SK-N-SH (cell line): ENCODE data around the gene JAM2. TPM values are rescaled to one million over a fixed set of nuclear protein-coding genes. Genes with fewer than 3 reads are reported as not detected.

ENCODE experiments used
- CTCF ChIA-PET: fragments of 300-600, 350-600 bp; formaldehyde crosslinking; extraction: SDS; loops from one replicate; lab custom pipeline; 2021; lab: Yijun Ruan, JAX
- POLR2A ChIA-PET: fragments of 350-600 bp; sonication (Branson Sonifier 250); formaldehyde crosslinking; extraction: SDS; loops from one replicate; lab custom pipeline; 2020; ENCODE audit warnings: antibody characterized with exemption, inconsistent platforms; lab: Yijun Ruan, JAX
- DNase-seq: peaks from one replicate; pipeline ENCODE4 v3.0.0; 2012
- H2AFZ ChIP-seq: fragments of 200-600 bp; sonication (generic); 2 replicates; pipeline ENCODE4 v1.8.1; 2016; ENCODE audit warnings: antibody characterized with exemption, mild to moderate bottlenecking, low read depth
- H3F3A ChIP-seq: fragments of 200-600 bp; sonication (generic); replicated peaks from 2 replicates; pipeline ENCODE3; 2016; ENCODE audit warnings: antibody characterized with exemption, mild to moderate bottlenecking; ENCODE audit not compliant: insufficient read depth
- H3K27ac ChIP-seq, 2 experiments: fragments of 200-500 bp in 1 of 2; fragments of 200-600 bp in 1 of 2; sonication (Bioruptor generic) in 1 of 2; sonication (generic), shearing (Covaris generic) in 1 of 2; 2 replicates each; pipeline versions ENCODE4 v1.5.1 to v1.6.1; 2014 to 2016; ENCODE audit warnings: low read depth in 2 of 2, inconsistent platforms in 1 of 2, low read length in 1 of 2, mild to moderate bottlenecking in 1 of 2, mixed read lengths in 1 of 2
- H3K27me3 ChIP-seq: fragments of 200-600 bp; sonication (generic), shearing (Covaris generic); 2 replicates; pipeline ENCODE4 v1.6.1; 2016; ENCODE audit warnings: mixed run types; ENCODE audit not compliant: insufficient read depth
- H3K36me3 ChIP-seq, 2 experiments: fragments of 200-500 bp in 1 of 2; fragments of 200-600 bp in 1 of 2; sonication (Bioruptor generic) in 1 of 2; sonication (generic) in 1 of 2; replicated peaks in 1 of 2; 2 replicates each; pipeline versions ENCODE3 to v1.5.1; 2014 to 2016; ENCODE audit warnings: low read length in 1 of 2, mild to moderate bottlenecking in 1 of 2; ENCODE audit not compliant: insufficient read depth in 2 of 2, control insufficient read depth in 1 of 2
- H3K4me1 ChIP-seq, 2 experiments: fragments of 200-500 bp in 1 of 2; fragments of 200-600 bp in 1 of 2; sonication (Bioruptor generic) in 1 of 2; sonication (generic), shearing (Covaris generic) in 1 of 2; 2 replicates each; pipeline versions ENCODE4 v1.5.1 to v1.6.1; 2014 to 2016; ENCODE audit warnings: low read depth in 1 of 2, low read length in 1 of 2, mixed run types in 1 of 2; ENCODE audit not compliant: insufficient read depth in 2 of 2, control insufficient read depth in 1 of 2
- H3K4me2 ChIP-seq: fragments of 200-600 bp; sonication (generic), shearing (Covaris generic); 2 replicates; pipeline ENCODE4 v1.6.1; 2017; ENCODE audit warnings: mixed run types
- H3K4me3 ChIP-seq, 2 experiments: fragments of 200-500 bp in 1 of 2; fragments of 200-600 bp in 1 of 2; sonication (Bioruptor generic) in 1 of 2; sonication (generic), shearing (Covaris generic) in 1 of 2; 2 replicates each; pipeline versions ENCODE4 v1.5.1 to v1.8.1; 2014 to 2016; ENCODE audit warnings: low read depth in 2 of 2, inconsistent platforms in 1 of 2, low read length in 1 of 2, mild to moderate bottlenecking in 1 of 2, mixed read lengths in 1 of 2, moderate library complexity in 1 of 2
- H3K79me2 ChIP-seq: fragments of 200-600 bp; sonication (generic); 2 replicates; pipeline ENCODE4 v1.8.1; 2017; ENCODE audit warnings: mild to moderate bottlenecking; ENCODE audit not compliant: insufficient read depth
- H3K9ac ChIP-seq: fragments of 200-600 bp; sonication (generic); 2 replicates; pipeline ENCODE4 v1.6.1; 2017; ENCODE audit warnings: mixed run types
- H3K9me2 ChIP-seq: fragments of 200-600 bp; sonication (generic); 2 replicates; pipeline ENCODE4 v1.6.1; 2017; ENCODE audit warnings: mixed run types
- H3K9me3 ChIP-seq: fragments of 200-600 bp; sonication (generic); 2 replicates; pipeline ENCODE4 v1.6.1; 2017; ENCODE audit warnings: mixed run types, mild to moderate bottlenecking, moderate library complexity
- H4K20me1 ChIP-seq: fragments of 200-600 bp; sonication (generic); 2 replicates; pipeline ENCODE4 v1.6.1; 2017; ENCODE audit warnings: mild to moderate bottlenecking, mixed run types; ENCODE audit not compliant: insufficient read depth
- EZH2phosphoT487 ChIP-seq: fragments of 200-600 bp; sonication (generic); IDR thresholded peaks from 2 replicates; pipeline ENCODE4 v1.6.1; 2017; ENCODE audit warnings: low read depth, mixed run types, mild to moderate bottlenecking, antibody characterized with exemption, moderate library complexity, borderline replicate concordance
- FOSL2 ChIP-seq: IDR thresholded peaks from 2 replicates; pipeline ENCODE4 v1.4.0; 2012; ENCODE audit warnings: low read depth, mild to moderate bottlenecking, moderate library complexity, borderline replicate concordance
- FOXM1 ChIP-seq: IDR thresholded peaks from 2 replicates; pipeline ENCODE4 v1.4.0; 2012; ENCODE audit warnings: low read depth, mild to moderate bottlenecking
- GABPA ChIP-seq: IDR thresholded peaks from 2 replicates; pipeline ENCODE4 v1.4.0; 2012; ENCODE audit warnings: low read depth, mild to moderate bottlenecking
- GATA2 ChIP-seq: sonication (generic); formaldehyde crosslinking; IDR thresholded peaks from 2 replicates; pipeline ENCODE4 v1.5.0; 2020; ENCODE audit warnings: mild to moderate bottlenecking, missing genetic modification reagents
- MEF2A ChIP-seq: IDR thresholded peaks from 2 replicates; pipeline ENCODE4 v1.4.0; 2012; ENCODE audit warnings: low read depth, borderline replicate concordance
- MXI1 ChIP-seq: IDR thresholded peaks from 2 replicates; pipeline ENCODE4 v1.6.1; 2012; ENCODE audit warnings: mild to moderate bottlenecking, low read depth, low read length, improper control_type of control experiment
- NFIC ChIP-seq: IDR thresholded peaks from 2 replicates; pipeline ENCODE4 v1.4.0; 2012; ENCODE audit warnings: borderline replicate concordance
- NRF1 ChIP-seq: IDR thresholded peaks from 2 replicates; pipeline ENCODE4 v1.6.1; 2012; ENCODE audit warnings: low read depth, mild to moderate bottlenecking, low read length
- POLR2AphosphoS5 ChIP-seq: IDR thresholded peaks from 2 replicates; pipeline ENCODE4 v1.6.1; 2012; ENCODE audit warnings: low read depth, low read length
- RFX5 ChIP-seq: IDR thresholded peaks from 2 replicates; pipeline ENCODE4 v1.6.1; 2012; ENCODE audit warnings: mild to moderate bottlenecking, improper control_type of control experiment, low read length
- SMC3 ChIP-seq: IDR thresholded peaks from 2 replicates; pipeline ENCODE4 v1.6.1; 2012; ENCODE audit warnings: low read depth, low read length, improper control_type of control experiment
- TEAD4 ChIP-seq: IDR thresholded peaks from 2 replicates; pipeline ENCODE4 v1.4.0; 2012; ENCODE audit warnings: mild to moderate bottlenecking, borderline replicate concordance; ENCODE audit not compliant: insufficient read depth
- YY1 ChIP-seq: IDR thresholded peaks from 2 replicates; pipeline ENCODE4 v1.4.0; 2012; ENCODE audit warnings: low read depth, mild to moderate bottlenecking
- ZBTB33 ChIP-seq: IDR thresholded peaks from 2 replicates; pipeline ENCODE4 v1.4.0; 2012; ENCODE audit warnings: low read depth, borderline replicate concordance
- WGBS: methylation state at CpG from one replicate; pipeline ENCODE4 v1.1.6; 2017; ENCODE audit warnings: low lambda C conversion rate; 5-methylcytosine and 5-hydroxymethylcytosine counted together
- polyA plus RNA-seq, 3 experiments: library from polyadenylated mRNA; depleted of rRNA; stranded (reverse); fragments of >200 nt; gene quantifications; 2 replicates each; pipeline ENCODE4 v1.2.3, GENCODE V29; 2012
- TF ChIP-seq, protein P1 (sequence below): fragments of 150-350 bp; IDR thresholded peaks from 2 replicates; pipeline ENCODE4 v1.6.1; 2016; ENCODE audit warnings: mild to moderate bottlenecking, low read depth, low read length
- TF ChIP-seq, protein P2 (sequence below): IDR thresholded peaks from 2 replicates; pipeline ENCODE4 v1.6.1; 2012; ENCODE audit warnings: mild to moderate bottlenecking, low read depth, low read length, moderate library complexity

Gene JAM2
- polyA plus RNA-seq, 1 of the 3 experiments (the other 2 are of a cell fraction), result 8.3 TPM

GRCh38 chr21:25658427-25659035 lies 19.5 kb downstream of the JAM2 start (continued):
- TF ChIP-seq ZBTB33 (no peak), POLR2AphosphoS5 (no peak), TEAD4 (no peak), SMC3 (no peak), NFIC (no peak)
- TF ChIP-seq, protein P1, sequence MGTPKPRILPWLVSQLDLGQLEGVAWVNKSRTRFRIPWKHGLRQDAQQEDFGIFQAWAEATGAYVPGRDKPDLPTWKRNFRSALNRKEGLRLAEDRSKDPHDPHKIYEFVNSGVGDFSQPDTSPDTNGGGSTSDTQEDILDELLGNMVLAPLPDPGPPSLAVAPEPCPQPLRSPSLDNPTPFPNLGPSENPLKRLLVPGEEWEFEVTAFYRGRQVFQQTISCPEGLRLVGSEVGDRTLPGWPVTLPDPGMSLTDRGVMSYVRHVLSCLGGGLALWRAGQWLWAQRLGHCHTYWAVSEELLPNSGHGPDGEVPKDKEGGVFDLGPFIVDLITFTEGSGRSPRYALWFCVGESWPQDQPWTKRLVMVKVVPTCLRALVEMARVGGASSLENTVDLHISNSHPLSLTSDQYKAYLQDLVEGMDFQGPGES, result no peak
- TF ChIP-seq, all 33 proteins: peak for 0

- Histone ChIP-seq H3K9ac (no peak overlapping the region), H3K79me2 (no peaks in the 10 kb centered on the region), H3K4me3 (no peak overlapping the region), H3K4me1 (no peaks in the 10 kb centered on the region), H3K27ac (no peak overlapping the region), H3K4me2 (no peak overlapping the region), H3K36me3 (no peaks in the 10 kb centered on the region), H3K9me3 (no peaks in the 10 kb centered on the region), H4K20me1 (no peaks in the 10 kb centered on the region), H3F3A (peaks cover 5% of the 10 kb centered on the region), H2AFZ (no peak overlapping the region), H3K27me3 (no peaks in the 10 kb centered on the region), H3K9me2 (no peaks in the 10 kb centered on the region)
- 87% methylated on average over 1 of the region's 1 CpG for WGBS
- DNase-seq, result no peak
- POLR2A ChIA-PET, result no interaction called here
- CTCF ChIA-PET, result interaction anchor here (1.2 to 3.1 kb wide), 2 partner anchors 44 to 52 kb away, joined by 3 to 13 read pairs; no protein-coding TSS in a partner anchor
- TF ChIP-seq GATA2 (no peak), YY1 (no peak), RFX5 (no peak), FOXM1 (no peak), MEF2A (no peak), MXI1 (no peak), FOSL2 (no peak), GABPA (no peak)
Observed at GRCh38 chr21:25660233-25660632, 21.2 kb downstream of the JAM2 start.

DNA sequence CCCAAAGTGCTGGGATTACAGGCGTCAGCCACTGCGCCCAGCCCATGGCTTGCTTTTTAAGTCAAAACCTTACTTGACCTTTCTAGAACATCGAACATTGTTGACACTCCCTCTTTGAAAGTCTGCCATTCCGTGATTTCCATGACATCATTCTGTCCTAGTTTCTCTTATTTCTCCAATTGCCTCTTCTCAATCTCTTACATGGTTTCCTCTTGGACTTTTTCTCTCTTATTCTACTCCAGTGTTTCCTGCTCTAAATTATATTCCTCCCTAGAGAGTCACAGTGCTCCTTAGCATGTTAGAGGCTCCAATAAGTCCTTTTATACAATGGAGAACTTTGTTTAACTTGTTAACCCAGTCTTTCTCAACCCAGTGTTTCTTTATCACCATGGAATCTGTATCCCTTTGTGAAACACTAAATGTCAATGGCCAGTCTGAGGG lies 25.5 kb downstream of the JAM2 start:
- DNase-seq, result no peak
- ChIA-PET CTCF (no interaction called here), POLR2A (no interaction called here)
- H4K20me1 ChIP-seq, result no peaks in the 10 kb centered on the region
- H3K4me1 ChIP-seq, result no peaks in the 10 kb centered on the region
- H3K9me2 ChIP-seq, result no peaks in the 10 kb centered on the region
- no peak overlapping the region for H3K9ac ChIP-seq
- H3K79me2 ChIP-seq, result no peaks in the 10 kb centered on the region
- H3K27me3 ChIP-seq, result no peaks in the 10 kb centered on the region
- H3K27ac ChIP-seq, result no peak overlapping the region
- H3K4me2 ChIP-seq, result no peak overlapping the region
- no peaks in the 10 kb centered on the region for H3K36me3 ChIP-seq
- no peaks in the 10 kb centered on the region for H3F3A ChIP-seq
- H3K9me3 ChIP-seq, result no peaks in the 10 kb centered on the region
- TF ChIP-seq, protein P2, sequence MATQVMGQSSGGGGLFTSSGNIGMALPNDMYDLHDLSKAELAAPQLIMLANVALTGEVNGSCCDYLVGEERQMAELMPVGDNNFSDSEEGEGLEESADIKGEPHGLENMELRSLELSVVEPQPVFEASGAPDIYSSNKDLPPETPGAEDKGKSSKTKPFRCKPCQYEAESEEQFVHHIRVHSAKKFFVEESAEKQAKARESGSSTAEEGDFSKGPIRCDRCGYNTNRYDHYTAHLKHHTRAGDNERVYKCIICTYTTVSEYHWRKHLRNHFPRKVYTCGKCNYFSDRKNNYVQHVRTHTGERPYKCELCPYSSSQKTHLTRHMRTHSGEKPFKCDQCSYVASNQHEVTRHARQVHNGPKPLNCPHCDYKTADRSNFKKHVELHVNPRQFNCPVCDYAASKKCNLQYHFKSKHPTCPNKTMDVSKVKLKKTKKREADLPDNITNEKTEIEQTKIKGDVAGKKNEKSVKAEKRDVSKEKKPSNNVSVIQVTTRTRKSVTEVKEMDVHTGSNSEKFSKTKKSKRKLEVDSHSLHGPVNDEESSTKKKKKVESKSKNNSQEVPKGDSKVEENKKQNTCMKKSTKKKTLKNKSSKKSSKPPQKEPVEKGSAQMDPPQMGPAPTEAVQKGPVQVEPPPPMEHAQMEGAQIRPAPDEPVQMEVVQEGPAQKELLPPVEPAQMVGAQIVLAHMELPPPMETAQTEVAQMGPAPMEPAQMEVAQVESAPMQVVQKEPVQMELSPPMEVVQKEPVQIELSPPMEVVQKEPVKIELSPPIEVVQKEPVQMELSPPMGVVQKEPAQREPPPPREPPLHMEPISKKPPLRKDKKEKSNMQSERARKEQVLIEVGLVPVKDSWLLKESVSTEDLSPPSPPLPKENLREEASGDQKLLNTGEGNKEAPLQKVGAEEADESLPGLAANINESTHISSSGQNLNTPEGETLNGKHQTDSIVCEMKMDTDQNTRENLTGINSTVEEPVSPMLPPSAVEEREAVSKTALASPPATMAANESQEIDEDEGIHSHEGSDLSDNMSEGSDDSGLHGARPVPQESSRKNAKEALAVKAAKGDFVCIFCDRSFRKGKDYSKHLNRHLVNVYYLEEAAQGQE, result no peak
- TF ChIP-seq NRF1 (no peak), FOSL2 (no peak), POLR2AphosphoS5 (no peak), FOXM1 (no peak), NFIC (no peak), EZH2phosphoT487 (no peak)
- H3K4me3 ChIP-seq, result no peak overlapping the region
- no peak overlapping the region for H2AFZ ChIP-seq
- 84% methylated on average over 4 of the region's 4 CpGs for WGBS
